Keratinocyte (primary cell): ENCODE results near the gene SLC24A5. TPM values are rescaled to one million over a fixed set of nuclear protein-coding genes. Genes with fewer than 3 reads are reported as not detected.

Experiments used
- DNase-seq: peaks from one replicate; pipeline ENCODE4 v3.0.0-alpha.2; 2011; ENCODE audit warnings: low read depth, missing footprints, low spot score
- FAIRE-seq: peaks from 2 replicates; lab custom pipeline; 2011; peaks lifted over from hg19 to GRCh38; lab: Jason Lieb, UNC
- H2AFZ ChIP-seq: 2 replicates; pipeline ENCODE4 v1.6.0; 2012; ENCODE audit warnings: low read length, control low read depth, inconsistent platforms; ENCODE audit not compliant: control insufficient read depth
- H3K27ac ChIP-seq: 2 replicates; pipeline ENCODE4 v1.5.1; 2011; ENCODE audit warnings: low read length; ENCODE audit not compliant: control insufficient read depth, insufficient read depth
- H3K27me3 ChIP-seq: 3 replicates; pipeline ENCODE4 v1.6.0; 2011; ENCODE audit warnings: low read length; ENCODE audit not compliant: control insufficient read depth, insufficient read depth; ENCODE audit errors: extremely low read depth
- H3K36me3 ChIP-seq, 2 experiments: 2 replicates in 1 of 2; 3 replicates in 1 of 2; pipeline ENCODE4 v1.5.1; 2011; ENCODE audit warnings: low read length in 2 of 2, mild to moderate bottlenecking in 1 of 2; ENCODE audit not compliant: control insufficient read depth in 2 of 2, insufficient read depth in 2 of 2; ENCODE audit errors: extremely low read depth in 1 of 2
- H3K4me1 ChIP-seq: 3 replicates; pipeline ENCODE4 v1.5.1; 2011; ENCODE audit warnings: low read length; ENCODE audit not compliant: control insufficient read depth, insufficient read depth; ENCODE audit errors: extremely low read depth
- H3K4me2 ChIP-seq: 3 replicates; pipeline ENCODE4 v1.6.0; 2011; ENCODE audit warnings: low read depth, low read length; ENCODE audit not compliant: control insufficient read depth, insufficient read depth; ENCODE audit errors: extremely low read depth
- H3K4me3 ChIP-seq, 3 experiments: fragments of 200-600 bp in 1 of 3; sonication (generic) in 1 of 3; 2 replicates in 2 of 3; 3 replicates in 1 of 3; pipeline ENCODE4 v1.5.1; 2011 to 2016; ENCODE audit warnings: low read length in 3 of 3, mild to moderate bottlenecking in 3 of 3, control low read depth in 2 of 3, inconsistent platforms in 1 of 3, low read depth in 1 of 3, mixed read lengths in 1 of 3, mixed run types in 1 of 3, moderate library complexity in 1 of 3; ENCODE audit not compliant: control insufficient read depth in 2 of 3, insufficient read depth in 2 of 3; ENCODE audit errors: extremely low read depth in 1 of 3
- H3K79me2 ChIP-seq: 2 replicates; pipeline ENCODE4 v1.6.0; 2012; ENCODE audit warnings: low read length; ENCODE audit not compliant: control insufficient read depth, insufficient read depth
- H3K9ac ChIP-seq: 3 replicates; pipeline ENCODE4 v1.6.0; 2011; ENCODE audit warnings: low read length; ENCODE audit not compliant: control insufficient read depth, insufficient read depth; ENCODE audit errors: extremely low read depth
- H3K9me1 ChIP-seq: 3 replicates; pipeline ENCODE4 v1.6.0; 2011; ENCODE audit warnings: low read length; ENCODE audit not compliant: control insufficient read depth, insufficient read depth; ENCODE audit errors: extremely low read depth
- H3K9me3 ChIP-seq: 2 replicates; pipeline ENCODE4 v1.5.1; 2012; ENCODE audit warnings: low read depth, low read length; ENCODE audit not compliant: control insufficient read depth
- H4K20me1 ChIP-seq: 3 replicates; pipeline ENCODE4 v1.6.0; 2011; ENCODE audit warnings: low read length; ENCODE audit not compliant: control insufficient read depth, insufficient read depth; ENCODE audit errors: extremely low read depth
- EZH2 ChIP-seq: IDR thresholded peaks from one replicate; pipeline ENCODE4 v1.6.1; 2012; ENCODE audit warnings: inconsistent platforms, mild to moderate bottlenecking, low read length, moderate library complexity
- dilution Hi-C: fragments of 300-500 bp; cut with MboI; formaldehyde crosslinking; loops from one replicate; pipeline ENCODE4 v1.7.0; 2020; ENCODE audit warnings: low sequenced_read_pairs; ENCODE audit not compliant: extremely low pct_ligation_motif_present
- polyA plus RNA-seq, 5 experiments: library from polyadenylated mRNA; depleted of rRNA in 3 of 5; stranded (reverse) in 3 of 5; stranded (forward) in 1 of 5; unstranded in 1 of 5; fragments of >200 nt; gene quantifications; 1 replicate in 1 of 5; 2 replicates in 3 of 5; 3 replicates in 1 of 5; pipeline versions ENCODE4 v1.2.1 to v1.2.3, GENCODE V29; 2011 to 2012; ENCODE audit warnings: missing spikeins in 2 of 5, low read depth in 1 of 5, low replicate concordance in 1 of 5
- TF ChIP-seq, protein P1 (sequence below), 3 experiments: IDR thresholded peaks in 1 of 3; conservative IDR thresholded peaks in 1 of 3; optimal IDR thresholded peaks in 1 of 3; 2 replicates in 2 of 3; 3 replicates in 1 of 3; pipeline versions ENCODE3 to v1.5.1; 2011; ENCODE audit warnings: low read length in 3 of 3, mild to moderate bottlenecking in 3 of 3, moderate library complexity in 2 of 3, control low read depth in 1 of 3, inconsistent platforms in 1 of 3; ENCODE audit not compliant: insufficient read depth in 2 of 3; ENCODE audit errors: extremely low read depth in 1 of 3

SLC24A5 gene
- polyA plus RNA-seq, 1 donor (not counting 4 experiments of a cell fraction or from before 2014, with no cell fraction given) = 0.04 TPM

DNA sequence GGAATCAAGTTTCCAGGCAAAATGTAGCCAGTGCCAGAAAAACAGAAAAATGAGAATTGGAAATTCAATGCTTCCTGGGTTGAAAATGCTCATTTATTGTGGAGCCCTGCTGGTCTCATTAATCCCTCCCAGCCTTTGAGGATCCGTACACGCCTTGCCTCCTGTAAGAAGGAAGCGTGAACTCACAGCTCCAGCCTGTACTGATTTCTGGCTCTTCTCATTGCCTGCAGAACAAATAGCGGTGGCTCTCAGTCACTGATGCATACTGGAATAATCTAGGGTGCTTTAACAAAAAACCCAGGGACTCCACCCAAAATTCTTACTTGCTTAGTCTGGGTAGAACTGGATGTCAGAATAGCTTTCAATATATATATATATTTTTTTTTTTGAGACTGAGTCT is 29.3 kb upstream of the SLC24A5 start:
- Histone ChIP-seq H3K27me3 (no peaks in the 10 kb centered on the region), H3K9ac (no peak overlapping the region), H3K79me2 (no peaks in the 10 kb centered on the region), H3K27ac (no peak overlapping the region), H3K4me2 (no peak overlapping the region), H3K4me3 (no peak overlapping the region), H3K4me1 (peaks cover 5% of the 10 kb centered on the region), H3K9me1 (no peaks in the 10 kb centered on the region), H4K20me1 (no peaks in the 10 kb centered on the region), H2AFZ (no peak overlapping the region), H3K36me3 (no peaks in the 10 kb centered on the region), H3K9me3 (no peaks in the 10 kb centered on the region)
- TF ChIP-seq, protein P1, sequence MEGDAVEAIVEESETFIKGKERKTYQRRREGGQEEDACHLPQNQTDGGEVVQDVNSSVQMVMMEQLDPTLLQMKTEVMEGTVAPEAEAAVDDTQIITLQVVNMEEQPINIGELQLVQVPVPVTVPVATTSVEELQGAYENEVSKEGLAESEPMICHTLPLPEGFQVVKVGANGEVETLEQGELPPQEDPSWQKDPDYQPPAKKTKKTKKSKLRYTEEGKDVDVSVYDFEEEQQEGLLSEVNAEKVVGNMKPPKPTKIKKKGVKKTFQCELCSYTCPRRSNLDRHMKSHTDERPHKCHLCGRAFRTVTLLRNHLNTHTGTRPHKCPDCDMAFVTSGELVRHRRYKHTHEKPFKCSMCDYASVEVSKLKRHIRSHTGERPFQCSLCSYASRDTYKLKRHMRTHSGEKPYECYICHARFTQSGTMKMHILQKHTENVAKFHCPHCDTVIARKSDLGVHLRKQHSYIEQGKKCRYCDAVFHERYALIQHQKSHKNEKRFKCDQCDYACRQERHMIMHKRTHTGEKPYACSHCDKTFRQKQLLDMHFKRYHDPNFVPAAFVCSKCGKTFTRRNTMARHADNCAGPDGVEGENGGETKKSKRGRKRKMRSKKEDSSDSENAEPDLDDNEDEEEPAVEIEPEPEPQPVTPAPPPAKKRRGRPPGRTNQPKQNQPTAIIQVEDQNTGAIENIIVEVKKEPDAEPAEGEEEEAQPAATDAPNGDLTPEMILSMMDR (optimal IDR thresholded peaks at IDR 0.05 in 1 of 3, IDR thresholded peaks at IDR 0.05 in 1 of 3, conservative IDR thresholded peaks at IDR 0.05 in 1 of 3; ENCODE audit: extremely low read depth in 1 of 3, insufficient read depth in 2 of 3, low read length in 3 of 3) = no peak
- no peak for TF ChIP-seq EZH2
- dilution Hi-C loops = no loop called here
- DNase-seq (no peak), FAIRE-seq (no peak)

DNA sequence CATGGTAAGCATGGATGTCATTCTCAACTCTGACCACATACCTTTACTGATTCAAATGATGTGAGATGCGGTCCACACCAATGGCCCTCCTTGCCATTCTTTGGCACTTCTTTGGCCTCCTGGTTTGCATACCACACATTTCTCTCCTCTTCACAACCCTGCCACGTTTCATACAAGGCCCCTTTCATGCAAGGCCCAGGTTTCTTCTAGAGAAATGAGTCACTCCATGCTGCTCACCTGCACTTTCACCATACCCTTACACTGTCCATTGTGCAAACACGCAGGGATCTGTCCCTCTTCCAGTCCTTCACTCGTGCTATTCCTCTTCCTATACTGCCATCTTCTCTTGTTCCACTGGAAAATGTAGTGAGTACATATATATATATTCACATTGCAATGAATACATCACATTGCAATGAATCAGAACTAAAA is 24.4 kb upstream of the SLC24A5 start:
- no peak for FAIRE-seq

More for the DNA sequence above, 24.4 kb upstream of the SLC24A5 start:
- Histone ChIP-seq H3K9ac (no peak overlapping the region), H3K4me2 (peak overlapping the region; percentile 36), H3K79me2 (no peaks in the 10 kb centered on the region), H3K27me3 (no peaks in the 10 kb centered on the region), H3K36me3 (no peaks in the 10 kb centered on the region), H3K4me1 (peaks cover 13% of the 10 kb centered on the region), H3K27ac (peak overlapping the region; percentile 52), H3K9me1 (no peaks in the 10 kb centered on the region), H3K4me3 (peak overlapping the region in 1 of 3 experiments; percentile 11), H4K20me1 (no peaks in the 10 kb centered on the region), H3K9me3 (no peaks in the 10 kb centered on the region), H2AFZ (peak overlapping the region; percentile 42)
- dilution Hi-C loops = no loop called here
- DNase-seq = peak; percentile 17
- TF ChIP-seq, protein P1 (optimal IDR thresholded peaks at IDR 0.05 in 1 of 3, IDR thresholded peaks at IDR 0.05 in 1 of 3, conservative IDR thresholded peaks at IDR 0.05 in 1 of 3; ENCODE audit: extremely low read depth in 1 of 3, insufficient read depth in 2 of 3, low read length in 3 of 3) = no peak
- no peak for TF ChIP-seq EZH2
